ENCODE data around the gene FREY1. TPM values are rescaled to one million over a fixed set of nuclear protein-coding genes. Genes with fewer than 3 reads are reported as not detected.
A peak's percentile ranks its signal among the peaks of the same experiment; 100 is the strongest.

The FREY1 gene
- total and polyA plus RNA-seq, 9 of the 15 experiments (the other 6 are each of a cell fraction or from before 2014, with no cell fraction given) = 0.25 to 1.5 (median 1.1) TPM; not detected in 5

DNA sequence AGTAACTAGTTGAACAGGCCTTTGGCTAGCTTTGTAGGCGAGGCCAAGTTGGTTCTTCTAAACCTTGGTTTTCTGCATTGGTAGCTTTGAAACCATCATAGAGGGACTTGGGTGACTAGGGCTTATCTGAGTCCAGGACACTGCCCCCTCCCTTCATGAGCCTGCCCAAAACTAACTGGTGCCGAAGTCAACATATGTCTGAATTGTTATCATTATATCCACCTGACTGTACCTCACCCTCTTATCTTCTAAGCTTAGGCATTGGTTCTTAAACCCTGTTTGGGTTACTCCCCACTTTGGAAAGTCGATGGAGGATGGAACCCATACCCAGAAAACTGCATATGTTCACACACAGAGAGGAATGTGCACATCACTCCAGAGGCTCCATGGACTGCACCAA, 29.2 kb downstream of the FREY1 start:
- FAIRE-seq = peak; percentile 64
- CTCF ChIA-PET (ENCODE audit: low intra/inter-chr PET ratio) = no interaction called here

More for the DNA sequence above, 29.2 kb downstream of the FREY1 start:
- TF ChIP-seq TEAD4 (IDR thresholded peaks at IDR 0.05; ENCODE audit: low read length) (peak; percentile 27; the same call in 1 of the 2 replicates), TEAD4 (CRISPR knock-in tag; IDR thresholded peaks at IDR 0.05; ENCODE audit: borderline replicate concordance) (no peak), TCF3 (CRISPR knock-in tag; IDR thresholded peaks at IDR 0.05) (peak; percentile 58; the same call in 1 of the 2 replicates), TAL1 (IDR thresholded peaks at IDR 0.05) (peak; percentile 11; the same call in 1 of the 2 replicates), NCOR1 (IDR thresholded peaks at IDR 0.05) (peak; percentile 39; the same call in 1 of the 2 replicates), ZNF764 (CRISPR knock-in tag; IDR thresholded peaks at IDR 0.05; ENCODE audit: low read depth) (no peak), LEF1 (IDR thresholded peaks at IDR 0.05) (no peak), ZNF766 (CRISPR knock-in tag; conservative IDR thresholded peaks at IDR 0.05) (no peak), ARID1B (IDR thresholded peaks at IDR 0.05) (peak; percentile 23; the same call in 1 of the 2 replicates), CBFA2T2 (conservative IDR thresholded peaks at IDR 0.05) (peak; percentile 38), CBFA2T3 (IDR thresholded peaks at IDR 0.05) (peak; percentile 66)
- TF ChIP-seq, protein P1, sequence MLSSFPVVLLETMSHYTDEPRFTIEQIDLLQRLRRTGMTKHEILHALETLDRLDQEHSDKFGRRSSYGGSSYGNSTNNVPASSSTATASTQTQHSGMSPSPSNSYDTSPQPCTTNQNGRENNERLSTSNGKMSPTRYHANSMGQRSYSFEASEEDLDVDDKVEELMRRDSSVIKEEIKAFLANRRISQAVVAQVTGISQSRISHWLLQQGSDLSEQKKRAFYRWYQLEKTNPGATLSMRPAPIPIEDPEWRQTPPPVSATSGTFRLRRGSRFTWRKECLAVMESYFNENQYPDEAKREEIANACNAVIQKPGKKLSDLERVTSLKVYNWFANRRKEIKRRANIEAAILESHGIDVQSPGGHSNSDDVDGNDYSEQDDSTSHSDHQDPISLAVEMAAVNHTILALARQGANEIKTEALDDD (IDR thresholded peaks at IDR 0.05) = peak; percentile 88
- H3K27me3 ChIP-seq (ENCODE audit: control insufficient read depth in 2 of 2, insufficient read depth in 2 of 2, low read length in 2 of 2) = no peaks in the 10 kb centered on the region
- DNase-seq (ENCODE audit: extremely low read depth in 1 of 4, low spot score in 3 of 4) (peak; percentile 34 to 59 (median 40)), ATAC-seq (no peak)
- intact Hi-C loops (cut with micrococcal nuclease) (loop anchor here (10.0 kb wide), 1 partner anchor 67 kb away; no protein-coding TSS in a partner anchor), in situ Hi-C loops (cut with MboI) (no loop called here)
- no peak overlapping the region for H3K9ac ChIP-seq (ENCODE audit: insufficient read depth in 1 of 2, low read depth in 2 of 2, low read length in 2 of 2)
- H3K27ac ChIP-seq (ENCODE audit: extremely low read depth, low read depth, low read length) = no peak overlapping the region
- H3K36me3 ChIP-seq (ENCODE audit: control insufficient read depth, insufficient read depth, low read length) = peaks cover 65% of the 10 kb centered on the region
- POLR2A ChIA-PET = no interaction called here
- no peaks in the 10 kb centered on the region for H3K79me2 ChIP-seq (ENCODE audit: control insufficient read depth, insufficient read depth, low read length)
- H4K20me1 ChIP-seq (replicated peaks; ENCODE audit: control insufficient read depth, insufficient read depth, low read length) = peaks cover 11% of the 10 kb centered on the region
- no peak overlapping the region for H3K4me2 ChIP-seq (ENCODE audit: insufficient read depth, low read length)
- peaks cover 11 to 22% of the 10 kb centered on the region in 2 experiments for H3K4me1 ChIP-seq (replicated peaks in 1 of 2; ENCODE audit: control insufficient read depth in 2 of 2, insufficient read depth in 2 of 2, low read length in 2 of 2)
- BruUV-seq (replicated peaks) = no TSS peak
- no peaks in the 10 kb centered on the region for H3K9me3 ChIP-seq (replicated peaks; ENCODE audit: control insufficient read depth, insufficient read depth, low read depth, low read length)
- H2AFZ ChIP-seq (ENCODE audit: low read depth, low read length) = no peak overlapping the region
- H3K9me1 ChIP-seq (ENCODE audit: control insufficient read depth, insufficient read depth, low read length) = no peaks in the 10 kb centered on the region
- H3K4me3 ChIP-seq = no peak overlapping the region
- WGBS (ENCODE audit: insufficient coverage, low coverage, missing lambda C conversion rate) = 33% methylated on average over 3 of the region's 3 CpGs

Measured in K562 (cell line).